ENCODE data around the gene CABP4.

Gene CABP4

GRCh38 chr11:67428052-67429001 lies 26.8 kb upstream of the CABP4 start, which contains the start of gene RPS6KB2:
TSS of gene RPS6KB2 (plus strand) at chr11:67428494. CDS start at chr11:67428546, 52 bp downstream.
- Mint-ChIP-seq H3K4me3 (peak within 1 kb of the TSS; percentile 92), H3K36me3 (peaks cover 16% of the 10 kb centered on the region), H3K9me3 (no peaks in the 10 kb centered on the region), H3K4me1 (peaks cover 42% of the 10 kb centered on the region), H3K27me3 (no peaks in the 10 kb centered on the region), H3K27ac (peak within 1 kb of the TSS; percentile 91)
- peak; percentile 92 for ATAC-seq

- ATAC-seq = no peak
- H3K36me3 Mint-ChIP-seq = peaks cover 24% of the 10 kb centered on the region
- peaks cover 51% of the 10 kb centered on the region for H3K4me1 Mint-ChIP-seq
- H3K27ac Mint-ChIP-seq = peak overlapping the region; percentile 91
- peak overlapping the region; percentile 92 for H3K4me3 Mint-ChIP-seq
- H3K9me3 Mint-ChIP-seq = no peaks in the 10 kb centered on the region
- H3K27me3 Mint-ChIP-seq = no peaks in the 10 kb centered on the region
These were observed 26.0 kb upstream of the CABP4 start for GRCh38 chr11:67429038-67429668.

GRCh38 chr11:67429722-67430121 lies 25.4 kb upstream of the CABP4 start:
- Mint-ChIP-seq H3K27ac (peak overlapping the region; percentile 40), H3K36me3 (peaks cover 26% of the 10 kb centered on the region), H3K4me3 (no peak overlapping the region), H3K4me1 (peaks cover 56% of the 10 kb centered on the region), H3K27me3 (no peaks in the 10 kb centered on the region), H3K9me3 (no peaks in the 10 kb centered on the region)
- no peak for ATAC-seq

GRCh38 chr11:67431346-67432249 lies 23.6 kb upstream of the CABP4 start:
- no peak for ATAC-seq
- Mint-ChIP-seq H3K27ac (peak overlapping the region; percentile 97), H3K9me3 (no peaks in the 10 kb centered on the region), H3K27me3 (no peaks in the 10 kb centered on the region), H3K4me3 (no peak overlapping the region), H3K4me1 (peaks cover 68% of the 10 kb centered on the region), H3K36me3 (peaks cover 43% of the 10 kb centered on the region)

GRCh38 chr11:67432655-67433349 lies 22.4 kb upstream of the CABP4 start:
- Mint-ChIP-seq H3K36me3 (peaks cover 54% of the 10 kb centered on the region), H3K4me1 (peaks cover 61% of the 10 kb centered on the region), H3K9me3 (no peaks in the 10 kb centered on the region), H3K27me3 (no peaks in the 10 kb centered on the region), H3K27ac (peak overlapping the region; percentile 97), H3K4me3 (peak overlapping the region; percentile 50)
- no peak for ATAC-seq

GRCh38 chr11:67433536-67434394 lies 21.4 kb upstream of the CABP4 start:
- Mint-ChIP-seq H3K27me3 (no peaks in the 10 kb centered on the region), H3K9me3 (no peaks in the 10 kb centered on the region), H3K4me3 (peak overlapping the region; percentile 100), H3K36me3 (peaks cover 55% of the 10 kb centered on the region), H3K4me1 (peaks cover 67% of the 10 kb centered on the region), H3K27ac (peak overlapping the region; percentile 97)
- no peak for ATAC-seq

GRCh38 chr11:67434395-67434881 lies 20.7 kb upstream of the CABP4 start:
- no peak for ATAC-seq
- H3K27me3 Mint-ChIP-seq = no peaks in the 10 kb centered on the region
- peaks cover 62% of the 10 kb centered on the region for H3K36me3 Mint-ChIP-seq
- no peaks in the 10 kb centered on the region for H3K9me3 Mint-ChIP-seq
- peak overlapping the region; percentile 97 for H3K27ac Mint-ChIP-seq
- H3K4me1 Mint-ChIP-seq = peaks cover 74% of the 10 kb centered on the region
- peak overlapping the region; percentile 100 for H3K4me3 Mint-ChIP-seq

- H3K4me3 Mint-ChIP-seq = peak overlapping the region; percentile 100
- H3K36me3 Mint-ChIP-seq = peaks cover 65% of the 10 kb centered on the region
- H3K4me1 Mint-ChIP-seq = peaks cover 78% of the 10 kb centered on the region
- ATAC-seq = no peak
- H3K27me3 Mint-ChIP-seq = no peaks in the 10 kb centered on the region
- peak overlapping the region; percentile 97 for H3K27ac Mint-ChIP-seq
- no peaks in the 10 kb centered on the region for H3K9me3 Mint-ChIP-seq
These were observed 20.0 kb upstream of the CABP4 start for GRCh38 chr11:67435031-67435726.

GRCh38 chr11:67435727-67436458 lies 19.3 kb upstream of the CABP4 start:
- no peak for ATAC-seq
- peak overlapping the region; percentile 100 for H3K4me3 Mint-ChIP-seq
- no peaks in the 10 kb centered on the region for H3K27me3 Mint-ChIP-seq
- H3K36me3 Mint-ChIP-seq = peaks cover 65% of the 10 kb centered on the region
- peaks cover 79% of the 10 kb centered on the region for H3K4me1 Mint-ChIP-seq
- H3K9me3 Mint-ChIP-seq = no peaks in the 10 kb centered on the region
- peak overlapping the region; percentile 97 for H3K27ac Mint-ChIP-seq

GRCh38 chr11:67436459-67437081 lies 18.6 kb upstream of the CABP4 start:
- H3K36me3 Mint-ChIP-seq = peaks cover 64% of the 10 kb centered on the region
- H3K9me3 Mint-ChIP-seq = no peaks in the 10 kb centered on the region
- peak overlapping the region; percentile 100 for H3K4me3 Mint-ChIP-seq
- H3K27ac Mint-ChIP-seq = peak overlapping the region; percentile 97
- no peaks in the 10 kb centered on the region for H3K27me3 Mint-ChIP-seq
- peaks cover 84% of the 10 kb centered on the region for H3K4me1 Mint-ChIP-seq
- peak; percentile 73 for ATAC-seq

GRCh38 chr11:67437082-67437808 lies 17.9 kb upstream of the CABP4 start, which contains the start of gene PTPRCAP:
TSS of gene PTPRCAP (minus strand) at chr11:67437682. CDS start at chr11:67437619, 63 bp downstream.
- peak; percentile 65 for ATAC-seq
- H3K36me3 Mint-ChIP-seq = peaks cover 57% of the 10 kb centered on the region
- no peaks in the 10 kb centered on the region for H3K27me3 Mint-ChIP-seq
- H3K9me3 Mint-ChIP-seq = no peaks in the 10 kb centered on the region
- peak within 1 kb of the TSS; percentile 97 for H3K27ac Mint-ChIP-seq
- H3K4me1 Mint-ChIP-seq = peaks cover 84% of the 10 kb centered on the region
- peak within 1 kb of the TSS; percentile 100 for H3K4me3 Mint-ChIP-seq

- Mint-ChIP-seq H3K36me3 (peaks cover 55% of the 10 kb centered on the region), H3K27me3 (no peaks in the 10 kb centered on the region)
- no peak for ATAC-seq
These were observed 17.4 kb upstream of the CABP4 start for GRCh38 chr11:67437809-67438157.

More at GRCh38 chr11:67437809-67438157, 17.4 kb upstream of the CABP4 start:
- peaks cover 85% of the 10 kb centered on the region for H3K4me1 Mint-ChIP-seq
- H3K4me3 Mint-ChIP-seq = peak overlapping the region; percentile 100
- H3K27ac Mint-ChIP-seq = peak overlapping the region; percentile 97
- H3K9me3 Mint-ChIP-seq = no peaks in the 10 kb centered on the region

All from stimulated activated memory B cell treated with anti-CD40 and anti-IgM and Interleukin-4, amounts not matched to agents 10 μg/mL and 1 μg/mL and 100 μg/mL, for 72 hours (primary cell).